ENCODE data around the gene MICU1. TPM values are rescaled to one million over a fixed set of nuclear protein-coding genes. Genes with fewer than 3 reads are reported as not detected.

Gene MICU1
- total RNA-seq, 2 donors from 2014 or later = 41.0 to 44.8 TPM

Other genes starting within 250 kb of the MICU1 start
- 10 to 100 TPM; 16.1 to 21.1 TPM for gene MCU, start 66.1 kb upstream of the MICU1 start, total RNA-seq